DOHH2 (cell line): ENCODE measurements around the gene HS3ST4.

Experiments
- H3F3A ChIP-seq: fragments of 200-600 bp; sonication (generic), shearing (Covaris generic); 2 replicates; pipeline ENCODE4 v1.6.0; 2016; ENCODE audit warnings: antibody characterized with exemption, mild to moderate bottlenecking; ENCODE audit not compliant: control insufficient read depth, insufficient read depth
- H3K27ac ChIP-seq: fragments of 200-600 bp; sonication (generic); 2 replicates; pipeline ENCODE4 v1.5.1; 2014; ENCODE audit warnings: low read depth, mild to moderate bottlenecking, low read length, moderate library complexity
- H3K27me3 ChIP-seq: fragments of 200-600 bp; sonication (generic); 2 replicates; pipeline ENCODE4 v1.6.1; 2014; ENCODE audit warnings: mild to moderate bottlenecking, low read length, mixed read lengths; ENCODE audit not compliant: control insufficient read depth
- H3K36me3 ChIP-seq: fragments of 200-600 bp; sonication (generic); 2 replicates; pipeline ENCODE4 v1.6.1; 2014; ENCODE audit warnings: mild to moderate bottlenecking, low read length, moderate library complexity, mixed read lengths; ENCODE audit not compliant: control insufficient read depth
- H3K4me1 ChIP-seq: fragments of 200-600 bp; sonication (generic); 2 replicates; pipeline ENCODE4 v1.6.1; 2014; ENCODE audit warnings: mild to moderate bottlenecking, low read length, mixed read lengths; ENCODE audit not compliant: control insufficient read depth
- H3K4me2 ChIP-seq: fragments of 200-600 bp; sonication (generic); 2 replicates; pipeline ENCODE4 v1.6.0; 2014; ENCODE audit warnings: mild to moderate bottlenecking, low read length, moderate library complexity
- H3K4me3 ChIP-seq: fragments of 200-600 bp; sonication (generic); 2 replicates; pipeline ENCODE4 v1.5.1; 2014; ENCODE audit warnings: mild to moderate bottlenecking, low read length, mixed read lengths
- H3K79me2 ChIP-seq: fragments of 200-600 bp; sonication (generic); 2 replicates; pipeline ENCODE4 v1.6.1; 2014; ENCODE audit warnings: mild to moderate bottlenecking, low read length, mixed read lengths; ENCODE audit not compliant: control insufficient read depth
- H3K9me2 ChIP-seq: fragments of 200-600 bp; sonication (generic); replicated peaks from 2 replicates; pipeline ENCODE4 v1.6.1; 2014; ENCODE audit warnings: mild to moderate bottlenecking, low read length, mixed read lengths; ENCODE audit not compliant: control insufficient read depth
- H3K9me3 ChIP-seq: fragments of 200-600 bp; sonication (generic); 2 replicates; pipeline ENCODE4 v1.6.1; 2014; ENCODE audit warnings: antibody characterized with exemption, low read length, mixed read lengths; ENCODE audit not compliant: control insufficient read depth, insufficient read depth
- H4K20me1 ChIP-seq: fragments of 200-600 bp; sonication (generic); 2 replicates; pipeline ENCODE4 v1.6.0; 2014; ENCODE audit warnings: low read depth, mild to moderate bottlenecking, antibody characterized with exemption, low read length, moderate library complexity; ENCODE audit not compliant: control insufficient read depth, insufficient read depth
- EZH2phosphoT487 ChIP-seq: fragments of 200-600 bp; sonication (generic); IDR thresholded peaks from 2 replicates; pipeline ENCODE4 v1.6.1; 2017; ENCODE audit warnings: borderline replicate concordance, mild to moderate bottlenecking, antibody characterized with exemption, low read length, moderate library complexity, mixed read lengths
- TF ChIP-seq, protein P1 (sequence below): fragments of 200-600 bp; sonication (generic); IDR thresholded peaks from one replicate; pipeline ENCODE4 v1.5.1; 2014; ENCODE audit warnings: antibody characterized with exemption, mild to moderate bottlenecking, low read depth, low read length; ENCODE audit not compliant: poor library complexity, severe bottlenecking

Gene HS3ST4

DNA sequence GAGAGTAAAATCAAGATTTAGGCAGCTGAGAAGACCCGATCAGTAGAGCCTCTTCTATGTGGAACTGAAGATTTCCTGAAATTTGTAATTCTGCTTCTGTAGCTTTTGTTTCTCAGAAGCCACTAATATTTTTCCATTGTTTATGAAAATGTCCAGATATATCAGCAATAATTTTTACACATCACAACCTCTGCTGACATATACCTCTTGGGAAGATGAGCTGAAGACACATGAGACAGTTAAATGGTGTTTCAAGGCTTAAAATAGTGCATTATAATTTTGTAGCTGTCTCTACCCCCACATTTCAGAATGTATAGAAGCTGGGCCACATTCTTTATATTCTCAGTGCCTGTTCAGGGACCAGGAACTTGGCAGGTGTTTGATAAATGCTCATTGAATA, 320.6 kb downstream of the HS3ST4 start:
- H3K27me3 ChIP-seq, result no peaks in the 10 kb centered on the region
- no peaks in the 10 kb centered on the region for H3K79me2 ChIP-seq
- H3K9me2 ChIP-seq, result no peaks in the 10 kb centered on the region
- no peaks in the 10 kb centered on the region for H3K36me3 ChIP-seq
- H3K27ac ChIP-seq, result no peak overlapping the region
- no peaks in the 10 kb centered on the region for H4K20me1 ChIP-seq
- H3K4me3 ChIP-seq, result no peak overlapping the region
- H3K9me3 ChIP-seq, result peaks cover 5% of the 10 kb centered on the region; the same call in 1 of the 2 replicates
- no peaks in the 10 kb centered on the region for H3K4me1 ChIP-seq
- no peaks in the 10 kb centered on the region for H3F3A ChIP-seq
- no peak for TF ChIP-seq EZH2phosphoT487
- TF ChIP-seq, protein P1, sequence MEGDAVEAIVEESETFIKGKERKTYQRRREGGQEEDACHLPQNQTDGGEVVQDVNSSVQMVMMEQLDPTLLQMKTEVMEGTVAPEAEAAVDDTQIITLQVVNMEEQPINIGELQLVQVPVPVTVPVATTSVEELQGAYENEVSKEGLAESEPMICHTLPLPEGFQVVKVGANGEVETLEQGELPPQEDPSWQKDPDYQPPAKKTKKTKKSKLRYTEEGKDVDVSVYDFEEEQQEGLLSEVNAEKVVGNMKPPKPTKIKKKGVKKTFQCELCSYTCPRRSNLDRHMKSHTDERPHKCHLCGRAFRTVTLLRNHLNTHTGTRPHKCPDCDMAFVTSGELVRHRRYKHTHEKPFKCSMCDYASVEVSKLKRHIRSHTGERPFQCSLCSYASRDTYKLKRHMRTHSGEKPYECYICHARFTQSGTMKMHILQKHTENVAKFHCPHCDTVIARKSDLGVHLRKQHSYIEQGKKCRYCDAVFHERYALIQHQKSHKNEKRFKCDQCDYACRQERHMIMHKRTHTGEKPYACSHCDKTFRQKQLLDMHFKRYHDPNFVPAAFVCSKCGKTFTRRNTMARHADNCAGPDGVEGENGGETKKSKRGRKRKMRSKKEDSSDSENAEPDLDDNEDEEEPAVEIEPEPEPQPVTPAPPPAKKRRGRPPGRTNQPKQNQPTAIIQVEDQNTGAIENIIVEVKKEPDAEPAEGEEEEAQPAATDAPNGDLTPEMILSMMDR, result no peak
- no peak overlapping the region for H3K4me2 ChIP-seq

DNA sequence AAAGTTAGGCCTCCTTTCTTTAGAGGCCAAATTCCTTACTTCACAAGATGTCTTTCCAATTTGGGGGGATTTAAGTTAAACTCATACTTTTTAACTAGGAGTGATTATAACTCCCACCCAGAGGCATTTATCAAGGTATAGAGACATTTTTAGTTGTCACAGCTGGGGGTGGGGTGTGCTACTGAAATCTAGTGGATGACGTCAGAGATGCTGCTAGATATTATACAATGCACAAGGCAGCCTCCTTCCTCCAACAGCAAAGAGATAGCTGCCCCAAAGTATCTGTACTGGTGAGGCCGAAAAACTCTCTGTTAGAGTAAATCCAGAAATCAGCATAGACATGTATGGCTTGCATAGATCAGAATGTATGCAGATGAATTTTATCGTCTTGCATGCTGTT, 324.0 kb downstream of the HS3ST4 start:
- Histone ChIP-seq H3K79me2 (no peaks in the 10 kb centered on the region), H3K27me3 (no peaks in the 10 kb centered on the region), H3K4me3 (no peak overlapping the region), H3K27ac (no peak overlapping the region), H3K36me3 (no peaks in the 10 kb centered on the region), H3K4me2 (no peak overlapping the region), H3F3A (no peaks in the 10 kb centered on the region), H3K9me3 (peaks cover 5% of the 10 kb centered on the region; the same call in 1 of the 2 replicates), H3K9me2 (no peaks in the 10 kb centered on the region), H4K20me1 (no peaks in the 10 kb centered on the region), H3K4me1 (no peaks in the 10 kb centered on the region)
- TF ChIP-seq, protein P1, result no peak
- no peak for TF ChIP-seq EZH2phosphoT487

DNA sequence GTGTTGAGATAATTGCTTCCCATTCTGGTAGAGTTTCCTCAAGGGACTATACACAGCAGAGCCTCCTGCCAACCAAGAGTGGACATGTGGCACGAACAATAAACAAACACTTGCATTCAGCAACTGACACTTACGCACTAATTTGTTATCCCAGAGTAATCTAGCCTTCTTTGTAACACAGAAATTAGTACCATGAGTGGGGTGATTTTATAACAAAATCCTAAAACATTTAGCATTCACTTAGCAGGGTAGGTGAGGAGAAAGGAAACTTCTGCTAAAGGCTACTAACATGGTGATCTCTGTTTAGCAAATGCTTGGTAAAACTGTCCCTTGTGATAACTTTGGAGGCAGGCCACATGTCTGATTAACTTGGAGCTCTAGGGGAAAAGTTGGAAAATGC, 325.2 kb downstream of the HS3ST4 start:
- H3K4me2 ChIP-seq, result no peak overlapping the region
- no peaks in the 10 kb centered on the region for H3K9me2 ChIP-seq
- TF ChIP-seq, protein P1, result no peak
- TF ChIP-seq EZH2phosphoT487, result no peak
- H3K9me3 ChIP-seq, result peaks cover 5% of the 10 kb centered on the region; the same call in 1 of the 2 replicates
- no peaks in the 10 kb centered on the region for H3K27me3 ChIP-seq
- H3K4me1 ChIP-seq, result no peaks in the 10 kb centered on the region
- no peak overlapping the region for H3K27ac ChIP-seq
- no peaks in the 10 kb centered on the region for H3F3A ChIP-seq
- no peaks in the 10 kb centered on the region for H3K79me2 ChIP-seq
- H3K4me3 ChIP-seq, result no peak overlapping the region
- no peaks in the 10 kb centered on the region for H4K20me1 ChIP-seq
- H3K36me3 ChIP-seq, result no peaks in the 10 kb centered on the region
